ENCODE measurements around the gene BMAL1. TPM values are rescaled to one million over a fixed set of nuclear protein-coding genes. Genes with fewer than 3 reads are reported as not detected.
"Not testable (repeated sequence)": the region's sequence is repeated elsewhere in the genome, so short reads cannot be mapped to it uniquely, and the experiment has no call there.

BMAL1 gene
- total RNA-seq, 1 experiment from 2014 or later = 10.9 TPM

DNA sequence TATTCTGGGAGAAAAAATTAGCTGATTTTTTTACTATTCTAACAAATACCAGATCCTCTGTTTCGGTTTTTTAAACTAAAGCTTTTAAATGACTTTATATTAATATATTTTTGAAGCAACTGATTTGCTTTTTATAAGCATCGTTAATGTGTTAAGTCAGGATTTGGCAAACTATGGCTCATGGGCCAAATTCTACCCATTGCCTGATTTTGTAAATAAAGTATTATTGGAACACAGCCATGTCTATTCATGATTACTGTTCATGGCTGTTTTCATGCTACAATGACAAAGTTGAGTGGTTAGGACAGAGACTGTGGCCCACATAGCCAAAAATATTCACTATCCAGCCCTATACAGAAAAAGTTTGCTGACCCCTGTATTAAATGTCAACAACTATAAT lies 155.8 kb downstream of the BMAL1 start:
- Histone ChIP-seq H3K27me3 (ENCODE audit: low read length) (no peaks in the 10 kb centered on the region), H2AFZ (ENCODE audit: low read length) (no peak overlapping the region), H3K4me3 (ENCODE audit: low read length) (no peak overlapping the region), H3K27ac (ENCODE audit: low read length) (no peak overlapping the region), H3K79me2 (ENCODE audit: low read length) (peaks cover 12% of the 10 kb centered on the region; the same call in 1 of the 2 replicates), H3K4me1 (ENCODE audit: insufficient read depth, low read length) (no peaks in the 10 kb centered on the region), H3K9me3 (ENCODE audit: low read length) (no peaks in the 10 kb centered on the region), H3K4me2 (ENCODE audit: low read length) (no peak overlapping the region), H3K9ac (ENCODE audit: low read length) (no peak overlapping the region), H3F3A (ENCODE audit: low read length, unreplicated experiment) (no peaks in the 10 kb centered on the region), H4K20me1 (ENCODE audit: low read length) (no peaks in the 10 kb centered on the region), H3K9me2 (replicated peaks; ENCODE audit: low read length) (no peaks in the 10 kb centered on the region), H3K36me3 (ENCODE audit: low read depth, low read length) (no peaks in the 10 kb centered on the region)
- intact Hi-C loops (cut with micrococcal nuclease) = no loop called here
- ChIA-PET POLR2A (ENCODE audit: unreplicated experiment) (no interaction called here), CTCF (no interaction called here)
- BruUV-seq (replicated peaks) = no TSS peak
- ATAC-seq (no peak), DNase-seq (no peak)
- TF ChIP-seq EZH2phosphoT487 (IDR thresholded peaks at IDR 0.05; ENCODE audit: borderline replicate concordance, low read length) (no peak), EZH2 (IDR thresholded peaks at IDR 0.05; ENCODE audit: low read length, unreplicated experiment) (no peak)
- TF ChIP-seq, protein P1, sequence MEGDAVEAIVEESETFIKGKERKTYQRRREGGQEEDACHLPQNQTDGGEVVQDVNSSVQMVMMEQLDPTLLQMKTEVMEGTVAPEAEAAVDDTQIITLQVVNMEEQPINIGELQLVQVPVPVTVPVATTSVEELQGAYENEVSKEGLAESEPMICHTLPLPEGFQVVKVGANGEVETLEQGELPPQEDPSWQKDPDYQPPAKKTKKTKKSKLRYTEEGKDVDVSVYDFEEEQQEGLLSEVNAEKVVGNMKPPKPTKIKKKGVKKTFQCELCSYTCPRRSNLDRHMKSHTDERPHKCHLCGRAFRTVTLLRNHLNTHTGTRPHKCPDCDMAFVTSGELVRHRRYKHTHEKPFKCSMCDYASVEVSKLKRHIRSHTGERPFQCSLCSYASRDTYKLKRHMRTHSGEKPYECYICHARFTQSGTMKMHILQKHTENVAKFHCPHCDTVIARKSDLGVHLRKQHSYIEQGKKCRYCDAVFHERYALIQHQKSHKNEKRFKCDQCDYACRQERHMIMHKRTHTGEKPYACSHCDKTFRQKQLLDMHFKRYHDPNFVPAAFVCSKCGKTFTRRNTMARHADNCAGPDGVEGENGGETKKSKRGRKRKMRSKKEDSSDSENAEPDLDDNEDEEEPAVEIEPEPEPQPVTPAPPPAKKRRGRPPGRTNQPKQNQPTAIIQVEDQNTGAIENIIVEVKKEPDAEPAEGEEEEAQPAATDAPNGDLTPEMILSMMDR (conservative IDR thresholded peaks at IDR 0.05; ENCODE audit: low read depth, low read length) = no peak

DNA sequence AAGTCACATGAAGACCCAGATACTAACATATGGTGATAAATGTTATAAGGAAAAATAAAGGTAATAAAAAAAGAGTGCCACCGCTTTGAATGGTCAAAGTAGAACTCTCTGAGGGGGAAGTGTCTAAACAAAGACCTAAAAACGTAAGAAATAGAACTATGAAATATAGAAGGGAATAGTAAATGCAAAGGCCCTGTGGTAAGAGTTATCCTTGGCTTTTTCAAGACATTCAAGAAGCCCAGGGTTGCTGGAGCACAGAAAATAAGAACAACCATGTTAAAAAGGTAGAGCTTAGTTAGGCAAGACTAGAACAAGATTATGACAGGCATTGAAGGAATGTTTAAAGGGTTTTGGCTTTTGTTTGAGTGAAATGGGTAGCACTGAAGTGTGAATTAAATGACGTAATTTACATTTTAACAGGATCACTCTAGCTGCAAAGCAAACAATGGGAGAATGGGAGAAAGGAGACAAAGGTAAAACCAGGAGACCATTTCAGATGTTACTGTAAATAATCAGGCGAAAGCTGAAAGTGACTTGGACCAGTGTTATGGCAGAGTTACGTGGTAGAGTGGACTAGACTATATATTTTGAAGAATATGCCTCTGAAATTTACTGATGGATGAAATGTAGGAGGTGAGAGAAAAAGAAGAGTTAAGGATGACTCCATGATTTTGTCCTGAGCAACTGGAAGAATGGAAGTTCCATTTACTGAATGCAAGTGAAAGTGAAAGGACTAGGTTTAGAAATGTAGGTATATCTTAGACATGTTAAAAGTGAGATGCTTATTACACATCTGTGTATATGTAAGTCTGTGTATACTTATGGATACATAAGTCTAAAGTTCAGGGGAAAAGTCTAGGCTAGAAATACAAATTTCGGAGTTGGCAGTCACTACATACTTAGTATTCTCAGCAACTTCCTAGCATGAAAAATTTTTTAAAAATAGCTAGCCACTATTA lies 156.9 kb downstream of the BMAL1 start:
- H3K9ac ChIP-seq (ENCODE audit: low read length) = no peak overlapping the region
- CTCF ChIA-PET = interaction anchor here (0.5 kb wide), 1 partner anchor 20 kb away, joined by 7 read pairs; no protein-coding TSS in a partner anchor
- 0 out of 2 replicates have a peak, but pooled peaks cover 3% of the 10 kb centered on the region for H3K79me2 ChIP-seq (ENCODE audit: low read length)
- H3K9me2 ChIP-seq (replicated peaks; ENCODE audit: low read length) = no peaks in the 10 kb centered on the region
- H4K20me1 ChIP-seq (ENCODE audit: low read length) = no peaks in the 10 kb centered on the region
- H3F3A ChIP-seq (ENCODE audit: low read length, unreplicated experiment) = no peaks in the 10 kb centered on the region
- no peak overlapping the region for H3K4me2 ChIP-seq (ENCODE audit: low read length)
- no peaks in the 10 kb centered on the region for H3K4me1 ChIP-seq (ENCODE audit: insufficient read depth, low read length)
- BruUV-seq (replicated peaks) = no TSS peak
- H2AFZ ChIP-seq (ENCODE audit: low read length) = no peak overlapping the region
- no peaks in the 10 kb centered on the region for H3K36me3 ChIP-seq (ENCODE audit: low read depth, low read length)
- no peaks in the 10 kb centered on the region for H3K27me3 ChIP-seq (ENCODE audit: low read length)
- no peak overlapping the region for H3K4me3 ChIP-seq (ENCODE audit: low read length)
- intact Hi-C loops (cut with micrococcal nuclease) = no loop called here
- no peak for TF ChIP-seq EZH2phosphoT487 (IDR thresholded peaks at IDR 0.05; ENCODE audit: borderline replicate concordance, low read length)
- TF ChIP-seq, protein P1 (conservative IDR thresholded peaks at IDR 0.05; ENCODE audit: low read depth, low read length) = no peak
- no peak for TF ChIP-seq EZH2 (IDR thresholded peaks at IDR 0.05; ENCODE audit: low read length, unreplicated experiment)
- ATAC-seq (no peak), DNase-seq (no peak)
- H3K9me3 ChIP-seq (ENCODE audit: low read length) = no peaks in the 10 kb centered on the region
- POLR2A ChIA-PET (ENCODE audit: unreplicated experiment) = interaction anchor here (0.6 kb wide), 1 partner anchor 9 kb away, joined by 4 read pairs; no protein-coding TSS in a partner anchor
- H3K27ac ChIP-seq (ENCODE audit: low read length) = no peak overlapping the region

DNA sequence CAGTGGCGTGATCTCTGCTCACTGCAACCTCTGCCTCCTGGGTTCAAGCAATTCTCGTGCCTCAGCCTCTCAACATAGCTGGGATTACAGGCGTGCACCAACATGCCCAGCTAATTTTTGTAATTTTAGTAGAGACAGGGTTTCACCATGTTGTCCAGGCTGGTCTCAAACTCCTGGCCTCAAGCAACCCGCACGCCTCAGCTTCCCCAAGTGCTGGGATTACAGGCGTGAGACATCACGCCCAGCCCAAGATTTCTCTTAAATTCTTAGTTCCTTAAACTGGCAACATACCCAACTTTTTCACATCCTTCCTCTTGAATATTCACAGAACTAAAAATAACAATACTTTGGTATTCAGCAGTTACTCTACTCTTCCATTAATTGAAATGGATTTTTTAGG lies 159.2 kb downstream of the BMAL1 start:
- H3K4me2 ChIP-seq (ENCODE audit: low read length); H3K36me3 ChIP-seq (ENCODE audit: low read depth, low read length); H3F3A ChIP-seq (ENCODE audit: low read length, unreplicated experiment); POLR2A ChIA-PET (ENCODE audit: unreplicated experiment); ATAC-seq; H3K79me2 ChIP-seq (ENCODE audit: low read length); BruUV-seq (replicated peaks); H3K9me2 ChIP-seq (replicated peaks; ENCODE audit: low read length); CTCF ChIA-PET; DNase-seq; intact Hi-C loops (cut with micrococcal nuclease); H3K9ac ChIP-seq (ENCODE audit: low read length); H4K20me1 ChIP-seq (ENCODE audit: low read length); H3K27me3 ChIP-seq (ENCODE audit: low read length); H3K27ac ChIP-seq (ENCODE audit: low read length); H3K4me3 ChIP-seq (ENCODE audit: low read length); H2AFZ ChIP-seq (ENCODE audit: low read length); H3K9me3 ChIP-seq (ENCODE audit: low read length): not testable (repeated sequence)
- H3K4me1 ChIP-seq (ENCODE audit: insufficient read depth, low read length) = peaks cover 14% of the 10 kb centered on the region; the same call in 1 of the 2 replicates

Other genes starting within 250 kb of the BMAL1 start
- gene BTBD10, start 185.4 kb downstream of the BMAL1 start, total RNA-seq (2014; rRNA removed) = 30.2 and 32.5 TPM in 2 replicates
- not detected in 2 replicates for gene PTH, start 218.2 kb downstream of the BMAL1 start, total RNA-seq (2014; rRNA removed)